ENCODE results near the gene TSPAN9. TPM values are rescaled to one million over a fixed set of nuclear protein-coding genes. Genes with fewer than 3 reads are reported as not detected.

TSPAN9 gene
- total RNA-seq, 1 donor from 2014 or later = 31.7 TPM

DNA sequence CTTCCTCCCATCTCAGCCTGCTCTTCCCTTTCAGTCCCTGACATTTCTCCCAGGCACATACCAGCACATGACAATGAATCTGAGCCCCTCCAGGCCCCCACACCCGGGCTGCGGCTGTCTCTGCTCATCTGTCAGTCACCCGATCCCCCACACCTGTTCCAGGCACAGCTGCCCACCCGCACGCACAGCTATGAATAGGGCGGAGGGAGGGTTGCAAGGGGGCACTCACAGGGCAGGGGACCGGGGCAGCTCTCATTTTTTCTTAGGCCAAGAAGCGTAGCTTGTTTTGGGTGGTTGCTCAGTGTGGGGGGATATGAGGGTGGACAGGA is 43.7 kb upstream of the TSPAN9 start:
- H3K9me3 Mint-ChIP-seq = no peaks in the 10 kb centered on the region
- no peaks in the 10 kb centered on the region for H3K27me3 Mint-ChIP-seq
- TF ChIP-seq, protein P1, sequence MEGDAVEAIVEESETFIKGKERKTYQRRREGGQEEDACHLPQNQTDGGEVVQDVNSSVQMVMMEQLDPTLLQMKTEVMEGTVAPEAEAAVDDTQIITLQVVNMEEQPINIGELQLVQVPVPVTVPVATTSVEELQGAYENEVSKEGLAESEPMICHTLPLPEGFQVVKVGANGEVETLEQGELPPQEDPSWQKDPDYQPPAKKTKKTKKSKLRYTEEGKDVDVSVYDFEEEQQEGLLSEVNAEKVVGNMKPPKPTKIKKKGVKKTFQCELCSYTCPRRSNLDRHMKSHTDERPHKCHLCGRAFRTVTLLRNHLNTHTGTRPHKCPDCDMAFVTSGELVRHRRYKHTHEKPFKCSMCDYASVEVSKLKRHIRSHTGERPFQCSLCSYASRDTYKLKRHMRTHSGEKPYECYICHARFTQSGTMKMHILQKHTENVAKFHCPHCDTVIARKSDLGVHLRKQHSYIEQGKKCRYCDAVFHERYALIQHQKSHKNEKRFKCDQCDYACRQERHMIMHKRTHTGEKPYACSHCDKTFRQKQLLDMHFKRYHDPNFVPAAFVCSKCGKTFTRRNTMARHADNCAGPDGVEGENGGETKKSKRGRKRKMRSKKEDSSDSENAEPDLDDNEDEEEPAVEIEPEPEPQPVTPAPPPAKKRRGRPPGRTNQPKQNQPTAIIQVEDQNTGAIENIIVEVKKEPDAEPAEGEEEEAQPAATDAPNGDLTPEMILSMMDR (conservative IDR thresholded peaks at IDR 0.05) = no peak
- H3K27ac Mint-ChIP-seq = peak overlapping the region; percentile 20
- peaks cover 9% of the 10 kb centered on the region for H3K4me1 Mint-ChIP-seq (ENCODE audit: unreplicated experiment)
- no peak for DNase-seq (ENCODE audit: extremely low spot score, unreplicated experiment)
- no peaks in the 10 kb centered on the region for H3K36me3 Mint-ChIP-seq
- no peak overlapping the region for H3K4me3 Mint-ChIP-seq

DNA sequence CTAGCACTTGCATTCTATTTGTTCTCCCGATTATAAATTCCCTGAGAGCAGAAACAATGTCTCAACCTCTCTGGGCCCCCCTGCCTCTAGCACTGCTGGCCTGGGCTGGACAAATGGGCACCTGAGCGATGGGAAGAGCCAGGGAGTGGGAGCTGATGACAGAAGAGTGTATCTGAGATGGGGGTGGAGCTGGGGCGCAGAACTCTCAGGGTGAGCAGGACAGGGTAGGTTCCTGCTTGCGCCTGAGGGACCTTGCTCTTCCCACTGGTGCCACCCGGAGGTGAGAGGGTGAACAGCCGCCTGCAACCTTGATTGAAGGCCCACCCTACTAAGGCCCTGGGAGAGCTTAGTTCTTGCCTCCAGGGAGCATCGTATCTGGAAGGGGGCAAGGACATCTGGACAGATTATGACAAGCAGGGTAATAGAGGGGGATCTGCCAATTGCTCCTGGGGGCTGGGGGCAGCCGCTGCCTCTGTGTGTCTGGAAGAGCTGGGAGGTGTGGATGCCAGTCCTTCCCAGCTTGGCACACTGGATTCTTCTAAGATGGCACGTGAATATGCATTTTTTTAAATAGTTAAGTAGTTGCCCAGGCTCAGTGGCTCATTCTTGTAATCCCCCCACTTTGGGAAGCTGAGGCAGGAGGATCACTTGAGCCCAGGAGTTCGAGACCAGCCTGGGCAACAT is 43.0 kb upstream of the TSPAN9 start:
- Mint-ChIP-seq H3K27ac (peak overlapping the region; percentile 20), H3K27me3 (peaks cover 3% of the 10 kb centered on the region), H3K36me3 (peaks cover 3% of the 10 kb centered on the region), H3K9me3 (no peaks in the 10 kb centered on the region), H3K4me3 (no peak overlapping the region), H3K4me1 (ENCODE audit: unreplicated experiment) (peaks cover 9% of the 10 kb centered on the region)
- no peak for DNase-seq (ENCODE audit: extremely low spot score, unreplicated experiment)
- TF ChIP-seq, protein P1 (conservative IDR thresholded peaks at IDR 0.05) = peak; percentile 82

DNA sequence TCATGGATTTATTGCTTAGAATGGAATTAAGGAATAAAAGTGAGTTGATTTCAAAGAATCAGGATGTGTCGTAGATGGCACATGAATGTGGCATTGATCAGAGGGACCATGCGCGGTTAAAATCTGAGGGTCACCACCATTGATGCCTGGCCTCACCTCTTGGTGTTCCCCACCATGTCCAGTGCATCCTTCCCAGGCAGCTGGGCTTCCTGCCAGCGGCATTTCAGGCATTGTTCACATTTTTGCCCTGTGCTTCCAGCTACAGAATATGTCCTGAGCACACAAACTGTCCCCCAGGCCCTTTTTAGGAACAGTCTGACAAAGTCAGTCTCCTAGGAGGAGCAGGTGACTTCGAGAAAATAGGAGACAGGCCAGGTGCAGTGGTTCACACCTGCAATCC is 42.0 kb upstream of the TSPAN9 start:
- Mint-ChIP-seq H3K4me3 (no peak overlapping the region), H3K27ac (no peak overlapping the region), H3K4me1 (ENCODE audit: unreplicated experiment) (peaks cover 9% of the 10 kb centered on the region), H3K36me3 (peaks cover 3% of the 10 kb centered on the region), H3K9me3 (no peaks in the 10 kb centered on the region), H3K27me3 (peaks cover 3% of the 10 kb centered on the region)
- no peak for DNase-seq (ENCODE audit: extremely low spot score, unreplicated experiment)
- TF ChIP-seq, protein P1 (conservative IDR thresholded peaks at IDR 0.05) = no peak

DNA sequence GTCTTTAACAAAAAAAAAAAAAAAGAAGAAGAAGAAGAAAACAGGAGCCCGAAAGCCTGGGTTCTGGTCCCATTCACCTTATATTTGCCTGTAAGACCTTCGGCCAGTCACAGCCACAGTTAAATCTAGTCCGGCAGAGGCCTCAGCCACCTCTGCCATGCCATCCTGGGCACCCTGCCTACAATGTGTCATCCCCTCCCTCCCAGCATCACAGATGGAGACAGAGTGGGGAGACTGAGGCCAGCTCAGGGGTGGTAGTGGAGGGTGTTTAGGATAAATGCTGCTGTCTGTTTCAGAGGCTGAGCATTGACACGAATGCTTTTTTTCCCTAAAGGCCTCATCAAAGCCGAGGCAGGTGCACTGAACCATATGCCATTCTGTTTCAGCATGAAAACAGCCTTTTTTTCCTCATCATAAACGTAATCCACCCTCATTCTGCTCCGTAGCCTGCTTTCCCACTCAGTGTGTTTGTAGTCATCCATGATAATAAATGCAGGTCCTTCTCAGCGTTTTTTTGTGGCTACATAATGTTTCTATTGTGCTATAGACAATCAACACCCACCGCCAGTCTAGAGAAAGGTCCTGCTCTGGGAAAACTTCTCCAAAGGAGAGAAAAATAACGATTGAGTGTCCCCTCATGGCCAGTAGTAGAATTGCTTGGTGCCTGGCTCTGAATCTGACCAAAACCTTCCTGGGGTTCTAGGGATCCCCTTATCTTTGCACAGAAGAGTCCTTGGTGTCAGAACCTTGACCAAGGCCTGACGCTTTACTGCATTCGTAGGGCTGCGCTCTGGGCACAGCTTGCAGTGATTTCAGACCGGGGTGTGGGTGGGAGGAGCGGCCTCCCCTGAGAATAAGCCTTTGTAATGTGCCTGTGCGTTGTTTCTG is 41.1 kb upstream of the TSPAN9 start:
- H3K9me3 Mint-ChIP-seq = no peaks in the 10 kb centered on the region
- H3K36me3 Mint-ChIP-seq = peaks cover 3% of the 10 kb centered on the region
- peaks cover 9% of the 10 kb centered on the region for H3K4me1 Mint-ChIP-seq (ENCODE audit: unreplicated experiment)
- H3K27ac Mint-ChIP-seq = no peak overlapping the region
- DNase-seq (ENCODE audit: extremely low spot score, unreplicated experiment) = no peak
- H3K4me3 Mint-ChIP-seq = no peak overlapping the region
- TF ChIP-seq, protein P1 (conservative IDR thresholded peaks at IDR 0.05) = peak; percentile 74
- peaks cover 3% of the 10 kb centered on the region for H3K27me3 Mint-ChIP-seq

DNA sequence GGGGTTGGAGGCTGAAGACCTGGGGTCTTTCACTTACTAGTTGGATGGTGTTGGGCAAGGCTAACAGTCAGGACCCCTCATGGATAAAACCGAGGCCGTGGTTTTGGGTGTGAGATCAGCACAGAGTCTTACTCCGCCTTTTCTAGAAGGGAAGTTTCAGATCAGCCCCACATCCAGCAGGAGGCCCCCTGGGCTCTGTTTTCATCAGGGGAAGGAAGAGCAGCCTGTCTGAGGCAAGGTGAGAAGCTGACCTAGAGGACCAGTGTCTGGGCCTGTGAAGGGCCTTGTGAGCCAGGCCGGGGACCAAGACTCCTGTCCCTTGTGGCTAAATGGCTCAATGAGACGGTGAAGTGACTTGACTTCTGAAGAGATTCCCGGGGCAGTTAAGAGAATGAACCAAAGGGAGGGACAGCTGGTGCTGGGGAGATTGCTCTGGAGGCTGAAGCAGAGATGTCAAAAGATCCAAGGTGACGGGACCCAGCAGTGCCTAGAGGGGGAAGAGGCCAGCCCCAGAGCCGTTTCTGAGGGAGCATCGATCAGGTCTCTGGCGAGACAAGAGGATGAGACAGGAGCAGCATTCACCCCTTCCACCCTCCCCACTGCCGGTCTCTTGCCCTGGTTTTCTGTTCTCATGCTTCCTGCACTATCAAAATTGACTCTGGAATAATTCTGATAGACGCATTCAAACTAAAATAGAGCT is 40.1 kb upstream of the TSPAN9 start:
- H3K9me3 Mint-ChIP-seq = no peaks in the 10 kb centered on the region
- H3K4me1 Mint-ChIP-seq (ENCODE audit: unreplicated experiment) = peaks cover 9% of the 10 kb centered on the region
- no peak overlapping the region for H3K27ac Mint-ChIP-seq
- TF ChIP-seq, protein P1 (conservative IDR thresholded peaks at IDR 0.05) = no peak
- peaks cover 3% of the 10 kb centered on the region for H3K27me3 Mint-ChIP-seq
- H3K36me3 Mint-ChIP-seq = peaks cover 3% of the 10 kb centered on the region
- no peak overlapping the region for H3K4me3 Mint-ChIP-seq
- no peak for DNase-seq (ENCODE audit: extremely low spot score, unreplicated experiment)

Data from type B pancreatic cell (in vitro differentiated cells).